Measurements from ENCODE around the gene TMBIM6.
"Not testable (repeated sequence)": the region's sequence is repeated elsewhere in the genome, so short reads cannot be mapped to it uniquely, and the experiment has no call there.

The TMBIM6 gene

GRCh38 chr12:49706351-49707127 lies 34.8 kb upstream of the TMBIM6 start:
- no peaks in the 10 kb centered on the region for H3K36me3 Mint-ChIP-seq (ENCODE audit: low read depth)
- H3K4me1 Mint-ChIP-seq, result peaks cover 42% of the 10 kb centered on the region
- no peaks in the 10 kb centered on the region for H3K9me3 Mint-ChIP-seq
- no peak for TF ChIP-seq CTCF (IDR thresholded peaks at IDR 0.05; ENCODE audit: unreplicated experiment in 3 of 3)
- H3K4me3 Mint-ChIP-seq, result peak overlapping the region; percentile 98 to 99 (median 98)
- peaks cover 12% of the 10 kb centered on the region for H3K27me3 Mint-ChIP-seq (ENCODE audit: low read depth)
- peak overlapping the region; percentile 78 to 92 (median 89) for H3K27ac Mint-ChIP-seq

- Mint-ChIP-seq H3K27ac (peak within 1 kb of the TSS; percentile 78 to 92 (median 89)), H3K36me3 (ENCODE audit: low read depth) (no peaks in the 10 kb centered on the region), H3K4me3 (peak within 1 kb of the TSS; percentile 98 to 99 (median 98)), H3K27me3 (ENCODE audit: low read depth) (peaks cover 13% of the 10 kb centered on the region), H3K4me1 (peaks cover 41% of the 10 kb centered on the region), H3K9me3 (no peaks in the 10 kb centered on the region)
- TF ChIP-seq CTCF (IDR thresholded peaks at IDR 0.05; ENCODE audit: unreplicated experiment in 3 of 3), result peak; percentile 93 to 98 (median 94)
Measured at GRCh38 chr12:49707128-49707811, 34.1 kb upstream of the TMBIM6 start, which contains the start of gene FMNL3. FMNL3 (minus strand) TSS chr12:49707405; CDS start chr12:49707180, 225 bp downstream.

- Mint-ChIP-seq H3K4me1 (peaks cover 36% of the 10 kb centered on the region), H3K27ac (peak overlapping the region in 2 of 3 experiments; percentile 4 to 31), H3K27me3 (ENCODE audit: low read depth) (peaks cover 13% of the 10 kb centered on the region), H3K36me3 (ENCODE audit: low read depth) (no peaks in the 10 kb centered on the region), H3K9me3 (no peaks in the 10 kb centered on the region), H3K4me3 (peak overlapping the region; percentile 66 to 83 (median 69))
- TF ChIP-seq CTCF (IDR thresholded peaks at IDR 0.05; ENCODE audit: unreplicated experiment in 3 of 3), result peak in 1 of 3 experiments; percentile 14
Measured at GRCh38 chr12:49707812-49708147, 33.6 kb upstream of the TMBIM6 start.

- TF ChIP-seq CTCF (IDR thresholded peaks at IDR 0.05; ENCODE audit: unreplicated experiment in 3 of 3), result no peak
- H3K4me1 Mint-ChIP-seq, result peaks cover 26% of the 10 kb centered on the region
- no peaks in the 10 kb centered on the region for H3K36me3 Mint-ChIP-seq (ENCODE audit: low read depth)
- H3K4me3 Mint-ChIP-seq, result no peak overlapping the region
- H3K27me3 Mint-ChIP-seq (ENCODE audit: low read depth), result peaks cover 13% of the 10 kb centered on the region
- no peaks in the 10 kb centered on the region for H3K9me3 Mint-ChIP-seq
- no peak overlapping the region for H3K27ac Mint-ChIP-seq
Measured at GRCh38 chr12:49708851-49709250, 32.5 kb upstream of the TMBIM6 start.

- H3K27me3 Mint-ChIP-seq (ENCODE audit: low read depth); H3K36me3 Mint-ChIP-seq (ENCODE audit: low read depth); H3K4me3 Mint-ChIP-seq; H3K4me1 Mint-ChIP-seq; H3K9me3 Mint-ChIP-seq; H3K27ac Mint-ChIP-seq: not testable (repeated sequence)
Measured at GRCh38 chr12:49713952-49714351, 27.4 kb upstream of the TMBIM6 start.

GRCh38 chr12:49716553-49716952 lies 24.8 kb upstream of the TMBIM6 start:
- TF ChIP-seq CTCF (IDR thresholded peaks at IDR 0.05; ENCODE audit: unreplicated experiment in 3 of 3), result no peak
- Mint-ChIP-seq H3K4me1 (no peaks in the 10 kb centered on the region), H3K36me3 (ENCODE audit: low read depth) (no peaks in the 10 kb centered on the region), H3K9me3 (no peaks in the 10 kb centered on the region), H3K27ac (no peak overlapping the region), H3K27me3 (ENCODE audit: low read depth) (peaks cover 2% of the 10 kb centered on the region), H3K4me3 (no peak overlapping the region)

GRCh38 chr12:49717800-49718199 lies 23.6 kb upstream of the TMBIM6 start:
- H3K27ac Mint-ChIP-seq; H3K9me3 Mint-ChIP-seq; H3K36me3 Mint-ChIP-seq (ENCODE audit: low read depth); H3K27me3 Mint-ChIP-seq (ENCODE audit: low read depth); H3K4me1 Mint-ChIP-seq; H3K4me3 Mint-ChIP-seq: not testable (repeated sequence)

Measured in nephron (organoid).